Measurements from ENCODE around the gene OR2F1.

The OR2F1 gene, protein sequence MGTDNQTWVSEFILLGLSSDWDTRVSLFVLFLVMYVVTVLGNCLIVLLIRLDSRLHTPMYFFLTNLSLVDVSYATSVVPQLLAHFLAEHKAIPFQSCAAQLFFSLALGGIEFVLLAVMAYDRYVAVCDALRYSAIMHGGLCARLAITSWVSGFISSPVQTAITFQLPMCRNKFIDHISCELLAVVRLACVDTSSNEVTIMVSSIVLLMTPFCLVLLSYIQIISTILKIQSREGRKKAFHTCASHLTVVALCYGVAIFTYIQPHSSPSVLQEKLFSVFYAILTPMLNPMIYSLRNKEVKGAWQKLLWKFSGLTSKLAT

DNA sequence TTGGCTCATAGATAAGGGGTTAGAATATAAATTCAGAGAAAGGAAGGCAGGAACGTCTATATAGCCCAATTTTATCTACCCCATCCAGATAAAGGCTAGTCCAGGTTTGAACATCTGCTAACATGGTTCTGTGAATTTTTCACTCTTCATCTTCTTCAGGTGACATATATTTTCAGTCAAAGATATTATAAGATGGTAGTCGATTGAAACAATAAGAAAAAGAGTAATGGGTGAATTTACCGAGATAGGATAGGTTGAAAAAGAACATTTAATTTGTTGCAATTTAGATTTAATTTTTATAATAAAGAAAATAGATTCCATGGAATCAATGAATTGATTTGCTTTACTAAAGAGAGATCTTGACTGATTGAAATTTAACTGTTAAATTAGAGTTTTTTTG, at the start of gene OR2F1:
OR2F1 (plus strand) TSS at position 301 of the 400 bp plus-strand sequence. CDS start 5,127 bp downstream, outside the sequence.
- no peak for DNase-seq

DNA sequence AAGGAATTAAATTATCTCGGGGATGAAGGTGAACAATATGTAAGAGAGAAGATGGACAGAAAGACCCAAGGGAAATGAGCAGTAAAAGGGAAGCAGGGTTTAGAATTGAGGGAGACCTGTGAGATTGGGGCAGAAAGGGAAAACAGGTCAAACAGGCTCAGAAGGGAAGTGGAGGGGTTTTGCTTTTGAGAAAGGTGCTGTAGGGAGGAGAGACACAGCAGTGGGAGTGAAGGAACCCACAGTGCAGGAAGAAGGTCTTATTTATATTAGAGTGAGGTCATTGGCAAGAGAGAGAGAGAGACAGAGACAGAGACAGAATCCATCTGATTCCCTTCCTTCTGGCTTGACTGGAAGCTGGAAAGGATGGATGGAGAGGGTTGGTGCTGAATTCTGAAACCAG, 49.1 kb upstream of the OR2F1 start:
- no peak for DNase-seq

DNA sequence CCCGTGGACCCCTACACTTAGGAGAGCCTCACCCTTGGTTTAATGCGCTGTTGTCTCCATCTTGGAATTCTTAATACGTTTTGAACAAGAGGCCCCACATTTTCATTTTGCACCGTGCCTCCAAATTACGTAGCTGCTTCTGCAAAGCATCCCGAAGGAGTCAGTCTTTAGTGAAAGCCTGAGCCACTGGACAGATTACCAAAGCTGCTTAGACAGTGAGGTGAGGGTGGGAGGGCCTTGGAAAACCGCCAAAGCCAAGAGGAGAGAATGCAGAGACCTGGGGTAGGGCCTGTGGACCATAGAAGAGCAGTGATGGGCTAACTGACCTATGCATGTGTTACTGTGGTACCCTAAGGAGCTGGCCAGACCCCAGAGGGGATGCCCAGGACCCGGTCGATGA, 48.5 kb upstream of the OR2F1 start:
- no peak for DNase-seq

GRCh38 chr7:143906895-143907294, 47.7 kb upstream of the OR2F1 start:
- no peak for DNase-seq

- no peak for DNase-seq
Observed at GRCh38 chr7:143908120-143908519, 46.5 kb upstream of the OR2F1 start.

- no peak for DNase-seq
Observed at GRCh38 chr7:143909863-143910262, 44.8 kb upstream of the OR2F1 start.

DNA sequence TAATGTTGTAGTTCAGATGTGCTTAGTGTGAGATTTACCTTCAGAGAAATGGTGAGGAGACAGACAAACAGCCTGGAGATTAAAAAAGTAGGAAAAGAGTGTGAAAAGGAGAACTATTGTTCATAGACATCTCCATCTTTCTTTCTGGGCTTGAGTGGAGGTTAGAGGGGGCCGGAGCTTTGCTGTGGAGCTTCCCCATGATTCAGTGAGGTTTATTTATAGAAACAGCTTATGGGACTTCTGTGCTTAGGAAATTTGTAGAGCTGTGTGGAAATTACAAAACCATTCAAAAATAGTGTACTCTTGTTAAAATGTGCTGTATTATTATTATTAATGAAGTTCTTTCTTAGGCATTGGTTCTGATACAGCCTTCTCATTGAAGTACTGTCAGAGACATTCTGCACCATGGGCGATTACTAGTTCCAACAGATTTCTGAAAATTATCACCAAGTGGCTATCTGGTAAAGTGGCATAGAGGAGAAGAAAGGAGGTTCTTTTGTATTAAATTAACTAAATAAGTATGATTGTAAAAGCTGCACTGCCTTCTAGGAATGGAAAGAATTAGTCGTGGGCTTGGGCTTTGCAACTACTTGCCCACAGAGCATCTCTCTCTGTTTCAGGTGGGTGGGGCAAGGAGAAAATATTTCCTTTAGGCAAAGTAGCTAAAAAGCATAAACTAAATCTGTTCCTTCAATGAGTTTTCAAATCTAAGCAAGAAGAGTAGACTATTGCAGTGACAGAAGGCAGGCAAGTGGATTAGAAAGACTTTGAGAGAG, 44.0 kb upstream of the OR2F1 start:
- DNase-seq, result no peak

GRCh38 chr7:143913945-143914615, 40.6 kb upstream of the OR2F1 start:
- DNase-seq, result no peak

DNA sequence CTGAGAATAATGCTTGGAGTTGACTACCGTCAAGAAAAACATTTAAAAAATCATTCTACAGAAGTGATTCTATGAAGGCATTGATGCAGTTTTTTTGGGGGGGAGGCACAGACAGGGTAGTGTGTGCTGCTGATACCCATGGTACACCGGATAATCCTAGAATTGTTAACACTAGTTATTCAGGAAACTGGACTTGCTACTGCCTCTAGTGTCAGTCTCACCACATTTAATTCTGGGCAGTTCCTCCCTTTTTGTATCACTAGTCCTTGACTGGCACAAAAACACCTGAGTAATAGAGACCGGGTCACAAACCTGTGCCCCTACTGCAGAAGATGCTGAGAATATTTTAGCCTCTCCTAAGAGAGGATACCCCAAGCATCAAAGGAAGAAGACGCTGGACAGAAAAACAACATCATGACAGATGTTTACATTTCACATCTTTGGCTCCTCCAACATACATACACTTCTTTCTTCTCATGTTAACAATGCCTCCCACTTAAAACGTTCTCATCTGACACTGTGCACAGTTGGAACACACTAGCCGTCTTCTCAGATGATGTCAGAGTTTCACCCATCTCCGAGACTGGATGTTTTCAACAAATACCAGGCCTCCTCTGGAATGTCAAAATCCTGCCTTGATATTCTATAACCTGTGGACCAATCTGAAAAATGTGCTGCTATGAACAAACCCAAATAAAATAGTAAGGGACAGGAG, 39.5 kb upstream of the OR2F1 start:
- no peak for DNase-seq

DNA sequence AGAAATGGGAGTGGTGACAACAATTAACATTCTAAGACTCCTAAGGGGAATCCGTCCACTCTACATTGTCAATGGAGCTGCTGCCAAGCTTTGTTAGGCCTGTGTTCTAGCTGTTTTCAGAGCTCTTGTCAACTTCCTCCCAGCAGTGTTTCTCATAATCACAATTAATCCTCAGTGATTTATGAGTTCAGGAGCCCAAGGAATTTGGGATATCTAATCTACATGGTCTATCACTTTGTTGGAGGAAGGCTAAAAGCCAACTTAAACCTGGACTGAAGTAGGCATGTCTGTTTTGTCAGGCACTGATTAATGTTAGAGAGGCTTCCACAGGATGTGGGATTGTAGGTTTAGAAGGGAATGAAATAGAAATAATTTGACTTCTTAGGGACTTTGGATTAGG, 29.8 kb upstream of the OR2F1 start:
- no peak for DNase-seq

- no peak for DNase-seq
Observed at GRCh38 chr7:143929224-143929920, 25.3 kb upstream of the OR2F1 start.

DNA sequence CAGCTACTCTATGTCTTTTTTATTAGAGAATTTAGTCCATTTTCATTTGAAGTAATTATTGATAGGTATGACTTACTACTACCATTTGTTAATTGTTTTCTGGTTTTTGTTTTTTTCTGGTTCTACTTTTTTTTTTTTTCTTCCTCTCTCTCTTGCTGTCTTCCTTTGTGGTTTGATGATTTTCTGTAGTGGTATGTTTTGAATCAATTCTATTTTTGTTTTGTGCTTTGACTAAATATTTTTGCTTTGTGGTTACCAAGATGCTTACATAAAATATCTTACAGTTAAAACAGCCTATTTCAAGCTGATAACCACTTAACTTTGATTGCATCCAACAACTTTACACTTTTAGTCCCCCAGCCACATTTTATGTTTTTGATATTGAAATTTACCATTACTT, 22.9 kb upstream of the OR2F1 start:
- DNase-seq, result no peak

DNA sequence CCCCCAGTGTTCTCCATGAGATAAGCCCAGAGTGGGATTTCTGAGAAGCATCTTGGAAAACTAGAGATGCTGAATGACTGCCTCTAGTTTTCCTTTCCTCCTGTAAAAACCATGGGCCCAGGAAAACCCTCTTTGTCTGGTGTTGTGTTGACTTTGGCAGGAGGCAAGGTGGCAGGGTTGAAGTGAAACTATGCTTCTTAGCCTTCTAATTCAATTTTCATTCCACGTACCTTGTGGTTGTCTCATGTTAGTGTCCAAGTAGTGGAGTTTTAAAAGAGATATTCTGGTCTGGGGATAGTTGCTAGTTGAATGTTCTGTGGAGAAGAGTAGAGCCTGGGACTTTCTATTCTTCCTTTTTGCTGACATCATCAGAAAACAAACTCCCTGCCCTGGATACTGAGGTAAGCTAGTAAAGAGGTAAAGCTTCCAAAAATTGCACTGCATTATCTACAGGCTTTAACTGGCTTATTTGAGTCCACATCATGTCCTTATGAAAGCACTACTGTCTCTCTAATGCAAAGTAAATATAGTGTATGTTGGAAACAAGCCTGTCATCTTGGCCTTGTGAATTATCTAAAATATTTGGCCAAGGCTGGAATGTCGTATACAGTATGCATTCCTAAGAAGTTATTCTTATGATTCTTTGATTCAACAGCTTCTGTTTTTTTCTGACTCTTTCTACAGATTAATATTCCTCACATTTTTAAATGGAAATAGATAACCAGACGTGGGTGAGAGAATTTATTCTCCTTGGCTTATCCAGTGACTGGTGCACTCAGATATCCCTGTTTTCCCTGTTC, 19.9 kb upstream of the OR2F1 start, which contains the start of gene OR2F2:
OR2F2 (plus strand) TSS at position 708 of the 800 bp plus-strand sequence; CDS start at position 708, 0 bp downstream.
- DNase-seq, result no peak

- no peak for DNase-seq
Observed at GRCh38 chr7:143936087-143937009, 18.3 kb upstream of the OR2F1 start.

GRCh38 chr7:143938379-143939243, 16.0 kb upstream of the OR2F1 start:
- DNase-seq, result no peak

GRCh38 chr7:143945423-143945822, 9.2 kb upstream of the OR2F1 start:
- DNase-seq, result no peak

- no peak for DNase-seq
Observed at GRCh38 chr7:143947111-143947510, 7.5 kb upstream of the OR2F1 start.

DNA sequence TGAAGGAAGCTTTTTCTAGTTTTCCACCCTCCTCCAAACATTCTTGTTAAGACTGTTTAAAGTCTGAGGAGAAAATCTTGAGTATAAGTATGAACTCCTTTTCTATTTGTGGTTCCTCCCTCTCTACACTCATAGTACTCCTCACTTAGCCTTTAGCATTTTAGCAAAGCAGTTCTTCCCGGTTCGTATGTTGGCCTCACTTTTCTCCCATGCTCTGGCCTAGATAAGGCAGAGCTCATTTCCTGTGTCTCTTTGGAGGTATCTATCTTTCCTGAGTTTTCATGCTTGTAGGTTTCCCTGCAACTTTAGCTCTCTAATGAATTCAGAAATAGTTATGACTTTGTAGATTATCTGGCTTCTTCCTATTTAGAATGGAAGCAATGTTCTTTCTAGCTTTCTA, 5.9 kb upstream of the OR2F1 start:
- DNase-seq, result no peak

GRCh38 chr7:143953421-143953820, 1.2 kb upstream of the OR2F1 start:
- no peak for DNase-seq
